Liver (tissue), 9 donors: Measurements from ENCODE around the gene PSMB7. TPM values are rescaled to one million over a fixed set of nuclear protein-coding genes. Genes with fewer than 3 reads are reported as not detected.

Source experiments
- DNase-seq: peaks from one replicate; pipeline ENCODE4 v3.0.0-alpha.2; 2017; ENCODE audit warnings: low spot score
- H3K27ac ChIP-seq, 2 donors: one replicate each; pipeline ENCODE4 v1.7.0; 2013; ENCODE audit warnings: inconsistent platforms in 2 of 2, low read length in 2 of 2, control low read depth in 1 of 2, low read depth in 1 of 2, mild to moderate bottlenecking in 1 of 2
- H3K27me3 ChIP-seq, 4 donors: one replicate each; pipeline versions ENCODE4 v1.6.1 to v1.7.0; 2013; ENCODE audit warnings: low read length in 3 of 4, inconsistent platforms in 1 of 4, mild to moderate bottlenecking in 1 of 4, moderate library complexity in 1 of 4; ENCODE audit not compliant: control insufficient read depth in 4 of 4, insufficient read depth in 4 of 4
- H3K36me3 ChIP-seq, 4 donors: one replicate each; pipeline versions ENCODE4 v1.6.1 to v1.7.0; 2013; ENCODE audit warnings: low read length in 3 of 4, mild to moderate bottlenecking in 3 of 4, low read depth in 1 of 4, moderate library complexity in 1 of 4; ENCODE audit not compliant: control insufficient read depth in 4 of 4, insufficient read depth in 3 of 4
- H3K4me1 ChIP-seq, 4 donors: one replicate each; pipeline versions ENCODE4 v1.6.1 to v1.7.0; 2013; ENCODE audit warnings: low read length in 3 of 4, mild to moderate bottlenecking in 3 of 4, moderate library complexity in 1 of 4; ENCODE audit not compliant: control insufficient read depth in 4 of 4, insufficient read depth in 4 of 4
- H3K4me3 ChIP-seq, 3 donors: one replicate each; pipeline versions ENCODE4 v1.6.1 to v1.7.0; 2013; ENCODE audit warnings: low read length in 3 of 3, control low read depth in 1 of 3, low read depth in 1 of 3, mild to moderate bottlenecking in 1 of 3
- H3K9ac ChIP-seq, 2 donors: one replicate each; pipeline ENCODE4 v1.7.0; 2013; ENCODE audit warnings: low read length in 2 of 2, mild to moderate bottlenecking in 2 of 2, moderate library complexity in 2 of 2, control low read depth in 1 of 2, low read depth in 1 of 2
- H3K9me3 ChIP-seq, 4 donors: one replicate each; pipeline versions ENCODE4 v1.6.1 to v1.7.0; 2013; ENCODE audit warnings: low read length in 3 of 4; ENCODE audit not compliant: control insufficient read depth in 4 of 4
- FOXA2 ChIP-seq: IDR thresholded peaks from 2 replicates; pipeline ENCODE4 v1.6.1; 2016; ENCODE audit warnings: antibody characterized with exemption
- GABPA ChIP-seq, 2 donors: IDR thresholded peaks in 1 of 2; conservative IDR thresholded peaks in 1 of 2; 2 replicates each; pipeline ENCODE4 v1.6.1; 2016; ENCODE audit warnings: antibody characterized with exemption in 2 of 2, mild to moderate bottlenecking in 1 of 2, moderate library complexity in 1 of 2
- NR2F2 ChIP-seq: IDR thresholded peaks from 2 replicates; pipeline ENCODE4 v1.6.1; 2016; ENCODE audit warnings: antibody characterized with exemption
- RAD21 ChIP-seq, 2 donors: IDR thresholded peaks; 2 replicates each; pipeline ENCODE4 v1.6.1; 2016; ENCODE audit warnings: antibody characterized with exemption in 2 of 2, mild to moderate bottlenecking in 2 of 2
- SP1 ChIP-seq: IDR thresholded peaks from 2 replicates; pipeline ENCODE4 v1.6.1; 2018; ENCODE audit warnings: antibody characterized with exemption, mild to moderate bottlenecking
- TAF1 ChIP-seq: conservative IDR thresholded peaks from 2 replicates; pipeline ENCODE4 v1.6.1; 2016; ENCODE audit warnings: antibody characterized with exemption, mild to moderate bottlenecking
- YY1 ChIP-seq: IDR thresholded peaks from 2 replicates; pipeline ENCODE4 v1.6.1; 2016; ENCODE audit warnings: antibody characterized with exemption, mild to moderate bottlenecking
- WGBS: extraction: QIAGEN DNeasy Blood & Tissue Kit; methylation state at CpG from one replicate; pipeline ENCODE4 v1.1.7; 2013; 5-methylcytosine and 5-hydroxymethylcytosine counted together
- polyA plus RNA-seq, 2 donors: library from polyadenylated mRNA; stranded (reverse) in 1 of 2; unstranded in 1 of 2; fragments of 200-250 nt in 1 of 2; fragments of >200 nt in 1 of 2; fragmentation: Nextera tagmentation in 1 of 2; extraction: Ambion mirVana in 1 of 2; gene quantifications; one replicate each; pipeline versions ENCODE4 v1.2.1 to v1.2.3, GENCODE V29; 2013 to 2015
- total RNA-seq, 2 donors: library from RNA; depleted of rRNA; stranded (reverse); fragments of >200 nt; gene quantifications; one replicate each; pipeline ENCODE4 v1.2.3, GENCODE V29; 2014
- TF ChIP-seq, protein P1 (sequence below): IDR thresholded peaks from 2 replicates; pipeline ENCODE4 v1.6.1; 2016; ENCODE audit warnings: antibody characterized with exemption
- TF ChIP-seq, protein P2 (sequence below): IDR thresholded peaks from 2 replicates; pipeline ENCODE4 v1.6.1; 2016; ENCODE audit warnings: antibody characterized with exemption
- TF ChIP-seq, protein P3 (sequence below): IDR thresholded peaks from 2 replicates; pipeline ENCODE4 v1.6.1; 2016; ENCODE audit warnings: antibody characterized with exemption
- donor health status: healthy.
- donor health status: healthy.
- donor health status: healthy.
- donor health status: healthy.
- donor health status: healthy.

Gene PSMB7
- total and polyA plus RNA-seq, 4 donors: 90.9 to 183 (median 134) TPM

DNA sequence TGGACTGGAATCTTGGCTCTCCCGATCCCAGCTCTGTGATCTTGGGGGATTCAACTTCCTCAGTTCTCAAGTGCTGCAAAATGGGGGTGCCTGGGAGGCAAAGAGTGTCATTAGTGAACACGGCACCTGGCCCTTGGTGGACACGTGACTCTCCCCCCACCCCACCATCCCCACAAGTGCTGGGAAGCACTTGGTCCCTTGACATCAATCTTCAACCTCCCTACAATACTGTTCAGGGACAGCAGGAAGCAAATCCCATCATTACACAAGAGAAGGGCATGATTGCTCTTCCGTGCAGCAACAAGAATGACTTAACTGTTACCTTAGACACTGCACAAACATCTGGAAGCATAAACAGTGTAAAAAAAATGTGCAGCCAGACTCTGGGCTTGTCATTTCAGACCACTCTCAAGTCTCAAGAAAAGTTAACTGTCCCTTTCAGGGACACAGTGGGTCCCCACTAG lies 61.4 kb downstream of the PSMB7 start:
- no peak for DNase-seq
- Histone ChIP-seq H3K4me3 (no peak overlapping the region), H3K9me3 (no peaks in the 10 kb centered on the region), H3K27me3 (no peaks in the 10 kb centered on the region), H3K36me3 (peaks cover 3 to 62% (median 42%) of the 10 kb centered on the region in 4 donors), H3K4me1 (peaks cover 0 to 17% (median 13%) of the 10 kb centered on the region in 4 donors), H3K9ac (no peak overlapping the region), H3K27ac (no peak overlapping the region)
- 84% methylated on average over 4 of the region's 4 CpGs for WGBS
- TF ChIP-seq TAF1: no peak
- TF ChIP-seq, protein P1, sequence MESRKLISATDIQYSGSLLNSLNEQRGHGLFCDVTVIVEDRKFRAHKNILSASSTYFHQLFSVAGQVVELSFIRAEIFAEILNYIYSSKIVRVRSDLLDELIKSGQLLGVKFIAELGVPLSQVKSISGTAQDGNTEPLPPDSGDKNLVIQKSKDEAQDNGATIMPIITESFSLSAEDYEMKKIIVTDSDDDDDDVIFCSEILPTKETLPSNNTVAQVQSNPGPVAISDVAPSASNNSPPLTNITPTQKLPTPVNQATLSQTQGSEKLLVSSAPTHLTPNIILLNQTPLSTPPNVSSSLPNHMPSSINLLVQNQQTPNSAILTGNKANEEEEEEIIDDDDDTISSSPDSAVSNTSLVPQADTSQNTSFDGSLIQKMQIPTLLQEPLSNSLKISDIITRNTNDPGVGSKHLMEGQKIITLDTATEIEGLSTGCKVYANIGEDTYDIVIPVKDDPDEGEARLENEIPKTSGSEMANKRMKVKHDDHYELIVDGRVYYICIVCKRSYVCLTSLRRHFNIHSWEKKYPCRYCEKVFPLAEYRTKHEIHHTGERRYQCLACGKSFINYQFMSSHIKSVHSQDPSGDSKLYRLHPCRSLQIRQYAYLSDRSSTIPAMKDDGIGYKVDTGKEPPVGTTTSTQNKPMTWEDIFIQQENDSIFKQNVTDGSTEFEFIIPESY: no peak

DNA sequence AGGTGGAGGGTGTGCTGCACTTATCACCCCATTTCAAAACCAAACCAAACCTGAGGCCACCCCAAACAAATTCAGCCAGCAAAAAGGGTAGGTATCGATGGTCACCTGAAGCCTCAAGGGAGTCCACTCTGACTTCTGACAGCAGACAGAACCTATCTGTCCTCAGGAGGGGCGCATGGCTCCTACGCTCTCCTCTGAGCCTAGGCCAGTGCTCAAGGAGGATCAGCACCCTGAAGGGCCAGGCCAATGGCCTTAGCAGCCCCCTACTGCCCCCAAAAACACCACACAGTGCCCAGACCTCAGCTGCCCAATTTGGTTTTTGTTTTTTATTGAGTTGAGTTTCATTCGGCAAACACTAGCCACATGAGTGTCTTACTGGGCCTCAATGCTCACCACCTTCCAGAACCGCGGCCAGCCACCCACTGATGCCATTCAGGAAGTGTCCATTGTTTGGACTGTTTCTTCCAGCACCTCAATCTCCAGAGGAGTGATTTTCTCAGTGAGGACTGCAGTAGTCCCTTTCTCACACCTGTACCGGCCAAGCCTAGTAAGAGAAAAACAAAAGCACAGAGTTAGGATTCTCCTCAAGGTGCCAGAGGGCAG lies 62.0 kb downstream of the PSMB7 start:
- 96% methylated on average over 7 of the region's 7 CpGs for WGBS
- Histone ChIP-seq H3K9ac (no peak overlapping the region), H3K36me3 (peaks cover 3 to 68% (median 45%) of the 10 kb centered on the region in 4 donors), H3K27me3 (no peaks in the 10 kb centered on the region), H3K9me3 (no peaks in the 10 kb centered on the region), H3K4me1 (peaks cover 0 to 17% (median 13%) of the 10 kb centered on the region in 4 donors), H3K27ac (no peak overlapping the region), H3K4me3 (no peak overlapping the region)
- TF ChIP-seq, protein P1: no peak
- TF ChIP-seq NR2F2 (no peak), YY1 (no peak), GABPA (IDR thresholded peaks at IDR 0.05 in 1 of 2, conservative IDR thresholded peaks at IDR 0.05 in 1 of 2) (no peak), SP1 (no peak), RAD21 (IDR thresholded peaks at IDR 0.05) (no peak), FOXA2 (no peak)
- TF ChIP-seq, protein P2, sequence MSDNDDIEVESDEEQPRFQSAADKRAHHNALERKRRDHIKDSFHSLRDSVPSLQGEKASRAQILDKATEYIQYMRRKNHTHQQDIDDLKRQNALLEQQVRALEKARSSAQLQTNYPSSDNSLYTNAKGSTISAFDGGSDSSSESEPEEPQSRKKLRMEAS: no peak
- TF ChIP-seq, protein P3, sequence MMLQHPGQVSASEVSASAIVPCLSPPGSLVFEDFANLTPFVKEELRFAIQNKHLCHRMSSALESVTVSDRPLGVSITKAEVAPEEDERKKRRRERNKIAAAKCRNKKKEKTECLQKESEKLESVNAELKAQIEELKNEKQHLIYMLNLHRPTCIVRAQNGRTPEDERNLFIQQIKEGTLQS: no peak
- no peak for DNase-seq

DNA sequence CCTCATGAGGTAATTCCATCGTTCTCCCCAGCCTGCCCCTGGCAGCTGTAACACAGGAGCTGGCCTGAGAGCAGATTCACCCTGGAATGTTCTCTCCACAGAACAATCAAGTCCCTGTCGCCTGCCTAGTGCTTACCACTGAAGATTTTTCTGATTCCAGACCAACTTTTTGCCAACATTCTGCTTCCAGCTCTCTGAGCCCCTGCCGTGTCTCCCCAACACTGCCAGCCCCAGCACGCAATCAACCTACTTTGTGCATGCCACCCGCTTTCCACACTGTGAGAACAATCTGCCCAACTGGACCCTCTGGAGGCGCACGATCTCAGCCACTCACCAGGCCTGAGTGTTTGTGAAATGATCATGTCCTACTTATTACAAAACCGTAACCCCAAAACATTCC lies 62.6 kb downstream of the PSMB7 start:
- WGBS: 80% methylated on average over 8 of the region's 8 CpGs
- no peak for TF ChIP-seq GABPA (IDR thresholded peaks at IDR 0.05 in 1 of 2, conservative IDR thresholded peaks at IDR 0.05 in 1 of 2)
- H3K9ac ChIP-seq: no peak overlapping the region
- DNase-seq: no peak
- H3K27me3 ChIP-seq: no peaks in the 10 kb centered on the region
- peaks cover 0 to 17% (median 13%) of the 10 kb centered on the region in 4 donors for H3K4me1 ChIP-seq
- H3K27ac ChIP-seq: no peak overlapping the region
- no peak overlapping the region for H3K4me3 ChIP-seq
- peaks cover 6 to 75% (median 50%) of the 10 kb centered on the region in 4 donors for H3K36me3 ChIP-seq
- no peaks in the 10 kb centered on the region for H3K9me3 ChIP-seq
